ENCODE measurements around the gene STIP1. TPM values are rescaled to one million over a fixed set of nuclear protein-coding genes. Genes with fewer than 3 reads are reported as not detected.

STIP1 gene
- total RNA-seq, 1 donor from 2014 or later = 252 TPM

DNA sequence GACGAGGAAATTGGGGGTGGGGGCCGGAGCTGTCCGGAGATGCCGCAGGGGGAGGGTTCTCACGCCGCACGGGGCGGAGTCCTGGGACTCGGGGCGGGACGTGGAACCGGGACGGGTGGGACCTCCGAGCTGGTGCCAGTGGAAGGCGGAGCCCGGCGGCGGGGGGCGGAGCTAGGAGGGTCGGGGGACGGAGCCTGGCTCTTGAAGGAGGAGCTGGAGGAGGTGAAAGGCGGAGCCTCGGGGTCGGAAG lies 55.2 kb downstream of the STIP1 start:
- Histone ChIP-seq H3K27me3 (no peaks in the 10 kb centered on the region), H3F3A (ENCODE audit: low read depth) (peaks cover 21% of the 10 kb centered on the region), H3K36me3 (no peaks in the 10 kb centered on the region), H3K79me2 (ENCODE audit: low read depth) (peaks cover 22% of the 10 kb centered on the region), H3K9me3 (ENCODE audit: low read depth) (no peaks in the 10 kb centered on the region), H3K4me1 (peaks cover 7% of the 10 kb centered on the region), H3K4me2 (peak overlapping the region; percentile 76), H3K4me3 (peak overlapping the region; percentile 84), H3K9ac (peak overlapping the region; percentile 65), H2AFZ (replicated peaks) (no peak overlapping the region), H3K27ac (peak overlapping the region; percentile 95), H4K20me1 (ENCODE audit: low read depth) (peaks cover 22% of the 10 kb centered on the region)
- no peaks in the 10 kb centered on the region for H3K9me3 Mint-ChIP-seq
- peaks cover 7% of the 10 kb centered on the region for H3K27me3 Mint-ChIP-seq (ENCODE audit: insufficient read depth, low read depth)
- peak overlapping the region; percentile 89 for H3K4me3 Mint-ChIP-seq
- DNase-seq (ENCODE audit: low spot score) = peak; percentile 99
- H3K4me1 Mint-ChIP-seq = peaks cover 23% of the 10 kb centered on the region
- TF ChIP-seq EZH2phosphoT487 (IDR thresholded peaks at IDR 0.05) = no peak
- TF ChIP-seq CTCF (IDR thresholded peaks at IDR 0.05) = no peak
- TF ChIP-seq EZH2 (IDR thresholded peaks at IDR 0.05) = no peak
- H3K36me3 Mint-ChIP-seq = peaks cover 2% of the 10 kb centered on the region
- H3K27ac Mint-ChIP-seq = peak overlapping the region; percentile 69

DNA sequence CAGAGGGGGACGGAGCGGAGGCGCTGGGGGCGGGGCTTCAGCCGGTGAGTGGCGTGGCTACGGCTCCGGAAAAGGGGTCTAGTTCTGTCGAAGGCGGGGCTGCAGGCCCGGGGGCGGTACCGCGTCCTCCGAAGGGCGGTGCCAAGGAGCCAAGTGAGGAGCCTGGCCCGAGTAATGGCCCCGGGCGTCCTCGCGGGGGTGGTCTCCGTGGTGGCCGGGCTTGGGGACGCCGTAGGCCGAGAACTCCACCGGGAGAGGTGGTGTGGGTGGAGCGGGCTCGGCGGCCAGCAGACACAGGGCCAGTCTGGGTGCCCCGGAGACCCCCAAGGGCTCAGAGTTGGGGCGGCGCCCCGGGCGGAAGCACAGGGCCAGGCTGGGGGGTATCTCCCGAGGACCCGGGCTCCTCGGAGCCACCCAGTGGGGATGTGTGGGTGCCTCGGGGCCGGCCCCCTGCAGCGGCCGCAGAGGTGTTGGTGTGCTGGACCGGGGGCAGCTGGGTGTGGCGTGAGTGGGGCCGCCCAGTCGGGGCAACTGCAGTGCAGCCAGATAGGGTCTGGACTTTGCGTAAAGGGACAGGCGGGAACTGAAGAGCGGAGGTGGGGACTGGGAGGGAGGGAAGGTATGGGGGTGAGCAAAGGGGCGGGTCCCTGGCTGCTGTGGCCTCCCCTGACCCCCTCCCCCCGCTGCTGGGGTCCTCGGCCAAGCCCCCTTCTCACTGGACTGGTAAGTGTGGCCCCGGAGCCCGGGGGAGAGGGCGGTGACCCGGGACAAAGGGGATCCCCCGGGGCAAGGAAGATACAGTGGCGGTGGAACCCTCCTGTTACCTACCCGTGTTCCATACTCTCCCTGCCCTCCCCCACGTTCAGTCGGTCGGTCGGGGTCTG lies 55.8 kb downstream of the STIP1 start:
- Histone ChIP-seq H3K9me3 (ENCODE audit: low read depth) (no peaks in the 10 kb centered on the region), H2AFZ (replicated peaks) (peak overlapping the region; percentile 2), H3K79me2 (ENCODE audit: low read depth) (peaks cover 25% of the 10 kb centered on the region), H3F3A (ENCODE audit: low read depth) (peaks cover 21% of the 10 kb centered on the region), H3K4me1 (peaks cover 7% of the 10 kb centered on the region), H3K4me2 (peak overlapping the region; percentile 81), H4K20me1 (ENCODE audit: low read depth) (peaks cover 22% of the 10 kb centered on the region), H3K9ac (peak overlapping the region; percentile 46), H3K4me3 (peak overlapping the region; percentile 84), H3K27ac (no peak overlapping the region), H3K36me3 (no peaks in the 10 kb centered on the region), H3K27me3 (no peaks in the 10 kb centered on the region)
- TF ChIP-seq EZH2 (IDR thresholded peaks at IDR 0.05) = no peak
- TF ChIP-seq CTCF (IDR thresholded peaks at IDR 0.05) = peak; percentile 3
- TF ChIP-seq EZH2phosphoT487 (IDR thresholded peaks at IDR 0.05) = no peak
- peaks cover 23% of the 10 kb centered on the region for H3K4me1 Mint-ChIP-seq
- DNase-seq (ENCODE audit: low spot score) = peak; percentile 69
- H3K27me3 Mint-ChIP-seq (ENCODE audit: insufficient read depth, low read depth) = peaks cover 7% of the 10 kb centered on the region
- peak overlapping the region; percentile 89 for H3K4me3 Mint-ChIP-seq
- H3K27ac Mint-ChIP-seq = peak overlapping the region; percentile 69
- H3K36me3 Mint-ChIP-seq = peaks cover 2% of the 10 kb centered on the region
- no peaks in the 10 kb centered on the region for H3K9me3 Mint-ChIP-seq

- Histone ChIP-seq H3K4me1 (peaks cover 16% of the 10 kb centered on the region), H2AFZ (replicated peaks) (no peak overlapping the region), H3F3A (ENCODE audit: low read depth) (peaks cover 34% of the 10 kb centered on the region), H3K9me3 (ENCODE audit: low read depth) (no peaks in the 10 kb centered on the region), H3K27ac (no peak overlapping the region), H3K4me3 (no peak overlapping the region), H3K9ac (no peak overlapping the region), H3K27me3 (peaks cover 6% of the 10 kb centered on the region), H3K79me2 (ENCODE audit: low read depth) (peaks cover 25% of the 10 kb centered on the region), H3K36me3 (no peaks in the 10 kb centered on the region), H4K20me1 (ENCODE audit: low read depth) (peaks cover 22% of the 10 kb centered on the region), H3K4me2 (no peak overlapping the region)
- H3K27ac Mint-ChIP-seq = no peak overlapping the region
- peak overlapping the region; percentile 89 for H3K4me3 Mint-ChIP-seq
- peaks cover 8% of the 10 kb centered on the region for H3K27me3 Mint-ChIP-seq (ENCODE audit: insufficient read depth, low read depth)
- no peak for TF ChIP-seq CTCF (IDR thresholded peaks at IDR 0.05)
- TF ChIP-seq EZH2 (IDR thresholded peaks at IDR 0.05) = no peak
- no peak for TF ChIP-seq EZH2phosphoT487 (IDR thresholded peaks at IDR 0.05)
- peaks cover 2% of the 10 kb centered on the region for H3K36me3 Mint-ChIP-seq
- H3K9me3 Mint-ChIP-seq = no peaks in the 10 kb centered on the region
- peaks cover 33% of the 10 kb centered on the region for H3K4me1 Mint-ChIP-seq
- no peak for DNase-seq (ENCODE audit: low spot score)
Measured at GRCh38 chr11:64243236-64243854, 57.4 kb downstream of the STIP1 start.
